ENCODE measurements around the gene B3GALNT2. TPM values are rescaled to one million over a fixed set of nuclear protein-coding genes. Genes with fewer than 3 reads are reported as not detected.
"Not testable (repeated sequence)": the region's sequence is repeated elsewhere in the genome, so short reads cannot be mapped to it uniquely, and the experiment has no call there.

B3GALNT2 gene
- polyA plus RNA-seq (2013, experiment 1 of 2; ENCODE audit: insufficient read length): 13.7 TPM
- 12.5 TPM for polyA plus RNA-seq (2013, experiment 2 of 2; ENCODE audit: insufficient read length)

DNA sequence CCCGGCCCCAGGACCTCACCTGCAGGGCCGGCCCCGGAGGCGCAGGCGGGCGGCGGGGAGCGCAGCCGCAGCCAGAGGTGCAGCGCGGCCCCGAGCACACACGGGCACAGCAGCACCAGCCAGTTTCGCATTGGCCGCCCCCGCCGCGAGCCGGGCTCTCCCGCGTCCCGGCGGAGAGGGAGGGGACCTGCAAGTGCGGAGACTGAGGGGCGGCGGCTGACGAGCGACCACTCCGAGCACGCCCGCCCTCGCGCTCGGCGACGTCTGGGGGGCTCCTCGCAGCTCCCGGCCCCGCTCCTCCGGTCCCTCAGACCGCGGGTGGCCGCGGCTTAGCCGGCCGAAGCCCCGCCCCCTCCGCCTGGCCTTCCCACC lies at the start of gene B3GALNT2:
Gene B3GALNT2 (minus strand): TSS at position 331 of the 372 bp plus-strand sequence. CDS start 200 bp downstream, at position 131.
- DNase-seq: no peak

DNA sequence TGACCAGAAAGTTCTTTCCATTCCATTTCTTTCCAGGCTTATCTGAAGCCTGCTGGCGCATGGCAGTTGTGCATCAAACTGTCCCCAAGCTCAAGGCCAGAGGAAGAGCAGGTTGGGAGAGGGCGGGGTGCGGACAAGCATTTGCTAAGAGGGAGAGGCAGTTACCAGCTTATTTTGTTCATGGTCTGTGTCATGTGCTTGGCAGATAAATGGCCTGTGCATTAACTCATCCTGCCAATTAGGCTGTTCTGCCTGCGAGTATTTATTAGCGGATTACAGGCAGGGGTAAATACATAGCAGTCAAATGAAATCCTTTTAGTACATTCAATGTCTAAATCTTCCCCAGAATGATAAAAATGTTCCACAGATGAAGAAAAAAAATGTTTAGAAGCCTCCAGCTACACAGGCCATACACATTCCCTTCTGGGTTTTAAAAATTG lies 48.9 kb upstream of the B3GALNT2 start:
- no peak for DNase-seq

GRCh38 chr1:235552146-235552716 lies 48.0 kb upstream of the B3GALNT2 start:
- DNase-seq: no peak

GRCh38 chr1:235549351-235550139 lies 45.3 kb upstream of the B3GALNT2 start:
- no peak for DNase-seq

DNA sequence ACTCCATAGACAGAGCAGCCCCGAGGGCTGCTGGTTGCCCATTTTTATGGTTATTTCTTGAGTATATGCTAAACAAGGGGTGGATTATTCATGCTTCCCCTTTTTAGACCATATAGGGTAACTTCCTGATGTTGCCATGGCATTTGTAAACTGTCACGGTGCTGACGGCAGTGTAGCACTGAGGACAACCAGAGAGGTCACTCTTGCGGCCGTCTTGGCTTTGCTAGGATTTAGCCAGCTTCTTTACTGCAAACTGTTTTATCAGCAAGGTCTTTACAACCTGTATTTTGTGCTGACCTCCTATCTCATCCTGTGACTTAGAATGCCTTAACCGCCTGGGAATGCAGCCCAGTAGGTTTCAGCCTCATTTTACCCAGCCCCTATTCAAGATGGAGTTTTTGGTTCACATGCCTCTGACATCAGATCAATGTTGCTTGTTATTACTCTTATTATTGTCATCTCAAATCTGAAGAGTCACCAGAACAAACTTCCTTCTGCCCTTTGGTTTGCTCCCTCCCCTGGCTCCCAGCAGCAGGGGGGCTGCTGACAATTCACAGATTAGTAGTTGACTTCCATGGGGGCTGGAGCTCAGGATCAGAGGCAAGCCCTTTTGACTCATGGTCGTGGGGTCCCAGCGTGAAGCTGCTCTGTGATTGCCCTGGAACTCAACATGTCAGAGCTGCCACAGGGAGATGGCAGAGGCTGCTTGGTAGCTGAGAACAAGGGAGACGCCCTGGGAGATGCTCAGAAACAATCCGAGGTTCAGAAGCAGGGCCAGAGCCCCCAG lies 42.3 kb upstream of the B3GALNT2 start:
- DNase-seq: peak; percentile 21

DNA sequence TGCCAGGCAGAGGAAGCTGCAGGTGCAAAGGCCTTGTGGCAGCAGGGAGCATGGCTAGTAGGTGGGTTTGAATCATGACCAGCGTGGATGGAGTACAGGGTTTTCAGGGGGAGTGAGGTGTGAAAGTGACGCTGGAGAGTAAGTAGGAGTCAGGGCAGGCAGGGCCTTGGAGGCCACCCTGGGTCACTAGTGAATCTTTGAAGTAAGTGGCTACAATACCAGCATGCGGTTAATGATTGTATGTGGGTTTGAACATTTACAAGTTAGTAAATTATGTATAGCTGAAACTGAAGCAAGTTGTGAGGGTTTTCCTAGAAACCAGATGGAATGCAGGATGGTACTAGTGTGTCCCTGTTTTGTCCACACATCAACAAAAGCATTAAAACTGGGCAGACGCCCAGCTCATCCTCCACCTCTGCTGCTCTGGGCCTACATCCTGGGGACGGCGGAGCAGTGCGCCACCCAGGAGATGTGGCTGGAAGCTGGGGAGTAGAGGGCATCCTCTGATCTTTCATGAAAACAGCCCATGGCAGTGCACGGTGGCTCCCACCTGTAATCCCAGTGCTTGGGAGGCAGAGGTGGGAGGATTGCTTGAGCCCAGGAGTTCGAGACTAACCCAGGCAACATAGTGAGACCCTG lies 41.2 kb upstream of the B3GALNT2 start:
- no peak for DNase-seq

DNA sequence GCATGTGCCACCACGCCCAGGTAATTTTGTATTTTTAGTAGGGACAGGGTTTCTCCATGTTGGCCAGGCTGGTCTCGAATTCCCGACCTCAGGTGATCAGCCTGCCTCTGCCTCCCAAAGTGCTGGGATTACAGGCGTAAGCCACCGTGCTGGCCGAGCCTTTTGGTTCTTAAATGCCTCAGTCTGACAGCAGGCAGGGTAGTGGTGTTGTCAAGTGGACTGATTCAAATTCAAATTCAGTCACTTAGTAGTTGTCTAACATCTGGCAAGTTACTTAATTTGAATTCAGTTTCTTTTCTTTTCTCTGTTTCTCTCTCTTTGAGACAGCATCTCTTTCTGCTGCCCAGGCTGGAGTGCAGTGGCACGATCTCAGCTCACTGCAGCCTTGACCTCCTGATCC lies 38.6 kb upstream of the B3GALNT2 start:
- not testable (repeated sequence) for DNase-seq

- DNase-seq: peak; percentile 15
These were observed 29.4 kb upstream of the B3GALNT2 start for GRCh38 chr1:235533476-235534168.

GRCh38 chr1:235532360-235532759 lies 28.1 kb upstream of the B3GALNT2 start:
- peak; percentile 93 for DNase-seq

DNA sequence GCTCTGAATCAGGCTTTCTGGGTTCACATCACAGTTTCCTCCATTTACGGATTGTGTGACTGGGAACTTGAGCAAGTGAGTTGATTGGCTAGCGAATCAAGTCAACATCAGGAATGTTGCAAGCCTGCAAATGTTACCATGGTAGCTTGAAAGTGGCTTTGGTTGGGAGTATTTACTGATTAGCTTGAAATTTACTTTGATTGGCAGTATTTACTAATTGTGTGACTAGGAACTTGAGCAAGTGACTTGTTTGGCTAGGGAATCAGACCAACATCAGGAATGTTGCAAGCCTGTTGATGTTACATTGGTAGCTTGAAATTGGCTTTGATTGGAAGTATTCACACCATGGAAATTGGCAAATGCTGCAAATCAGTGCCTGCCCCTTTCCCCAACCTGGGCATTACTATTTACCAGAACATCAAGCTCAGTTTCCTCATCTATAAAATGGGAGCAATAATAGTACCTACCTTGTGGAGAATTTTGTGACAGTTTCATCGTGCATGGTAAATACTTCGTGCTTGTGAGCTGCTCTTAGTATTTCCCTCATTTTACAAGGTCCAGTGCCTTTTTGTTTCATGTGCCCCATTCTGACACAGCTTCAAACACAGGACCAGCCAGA lies 23.1 kb upstream of the B3GALNT2 start:
- no peak for DNase-seq

GRCh38 chr1:235525314-235525713 lies 21.1 kb upstream of the B3GALNT2 start:
- DNase-seq: no peak

- DNase-seq: no peak
These were observed 12.7 kb upstream of the B3GALNT2 start for GRCh38 chr1:235516862-235517446.

- DNase-seq: no peak
These were observed 11.7 kb upstream of the B3GALNT2 start for GRCh38 chr1:235515844-235516512.

DNA sequence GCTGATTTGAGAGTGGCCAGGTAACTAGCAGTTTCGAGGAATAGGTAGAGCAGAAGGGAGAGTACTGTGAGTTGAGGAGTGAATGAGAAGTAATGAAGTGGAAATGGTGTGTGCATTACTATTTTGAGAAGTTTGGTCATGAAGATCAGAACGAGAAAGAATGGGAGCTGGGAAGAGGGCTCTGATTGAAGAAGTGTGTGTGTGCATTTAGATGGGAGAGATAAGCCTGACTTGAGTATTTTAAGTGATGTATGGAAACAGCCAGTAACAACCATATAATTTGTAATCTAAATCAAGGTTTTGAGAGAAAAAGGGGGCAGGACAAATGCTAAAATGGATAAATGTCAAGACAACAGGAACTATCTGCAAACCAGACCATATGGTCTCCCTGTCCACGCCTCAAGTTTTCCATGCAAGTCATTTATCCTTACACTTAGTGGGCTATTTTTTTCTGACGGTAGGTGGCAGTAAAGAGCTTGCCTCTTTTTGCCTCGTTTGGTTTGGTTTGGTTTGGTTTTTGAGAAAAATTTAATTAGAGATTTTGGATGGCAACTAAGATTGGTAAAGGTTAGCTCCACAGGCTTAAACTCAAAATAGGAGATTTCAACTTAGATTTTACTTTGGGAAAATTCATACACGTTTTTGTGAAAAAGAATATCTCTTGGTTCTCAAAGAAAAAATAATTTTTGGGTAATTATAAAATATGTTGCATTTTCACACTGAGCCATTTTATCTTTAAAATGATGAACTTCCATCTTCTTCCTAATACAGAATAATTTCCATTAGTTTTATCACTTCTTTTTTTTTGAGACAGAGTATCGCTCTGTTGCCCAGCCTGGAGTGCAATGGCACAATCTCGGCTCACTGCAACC lies 9.5 kb upstream of the B3GALNT2 start:
- peak; percentile 73 for DNase-seq

DNA sequence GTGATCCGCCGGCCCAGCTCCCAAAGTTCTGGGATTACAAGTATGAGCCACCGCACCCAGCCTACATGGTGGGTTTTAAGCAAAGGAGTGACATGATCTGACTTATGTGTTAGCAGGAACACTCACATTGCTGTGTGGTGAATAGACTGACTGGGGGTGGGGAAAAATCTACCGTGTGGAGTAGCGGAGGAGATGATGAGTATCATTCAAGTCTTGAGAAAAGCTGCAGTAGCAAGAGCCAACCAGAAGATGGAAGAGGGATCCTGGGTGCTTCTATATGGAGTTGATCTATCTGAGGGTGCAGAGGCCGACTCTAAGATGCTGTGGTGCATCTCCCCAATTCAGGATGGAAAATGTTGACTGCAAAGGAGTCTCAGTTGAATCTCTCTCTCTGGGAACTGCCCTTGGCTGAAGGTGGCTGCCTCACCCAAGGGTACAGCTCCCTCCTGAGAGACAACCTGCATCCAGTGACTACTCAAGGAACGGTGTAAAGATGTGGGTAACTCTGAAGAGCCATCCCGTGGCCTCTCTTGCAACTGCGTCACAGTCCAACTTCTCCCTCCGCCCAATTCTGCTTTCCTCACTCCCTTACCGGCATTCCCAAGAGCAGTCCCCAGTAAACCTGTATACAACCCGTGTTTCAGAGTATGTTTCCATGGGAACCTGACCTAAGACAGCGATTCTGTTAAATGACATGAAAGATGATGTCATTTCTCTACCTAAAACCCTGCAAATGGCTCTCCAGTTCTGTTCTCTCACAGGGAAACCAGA lies 7.4 kb upstream of the B3GALNT2 start:
- peak; percentile 67 for DNase-seq

GRCh38 chr1:235510823-235511222 lies 6.6 kb upstream of the B3GALNT2 start:
- DNase-seq: no peak

- no peak for DNase-seq
These were observed 3.4 kb upstream of the B3GALNT2 start for GRCh38 chr1:235507623-235508022.

DNA sequence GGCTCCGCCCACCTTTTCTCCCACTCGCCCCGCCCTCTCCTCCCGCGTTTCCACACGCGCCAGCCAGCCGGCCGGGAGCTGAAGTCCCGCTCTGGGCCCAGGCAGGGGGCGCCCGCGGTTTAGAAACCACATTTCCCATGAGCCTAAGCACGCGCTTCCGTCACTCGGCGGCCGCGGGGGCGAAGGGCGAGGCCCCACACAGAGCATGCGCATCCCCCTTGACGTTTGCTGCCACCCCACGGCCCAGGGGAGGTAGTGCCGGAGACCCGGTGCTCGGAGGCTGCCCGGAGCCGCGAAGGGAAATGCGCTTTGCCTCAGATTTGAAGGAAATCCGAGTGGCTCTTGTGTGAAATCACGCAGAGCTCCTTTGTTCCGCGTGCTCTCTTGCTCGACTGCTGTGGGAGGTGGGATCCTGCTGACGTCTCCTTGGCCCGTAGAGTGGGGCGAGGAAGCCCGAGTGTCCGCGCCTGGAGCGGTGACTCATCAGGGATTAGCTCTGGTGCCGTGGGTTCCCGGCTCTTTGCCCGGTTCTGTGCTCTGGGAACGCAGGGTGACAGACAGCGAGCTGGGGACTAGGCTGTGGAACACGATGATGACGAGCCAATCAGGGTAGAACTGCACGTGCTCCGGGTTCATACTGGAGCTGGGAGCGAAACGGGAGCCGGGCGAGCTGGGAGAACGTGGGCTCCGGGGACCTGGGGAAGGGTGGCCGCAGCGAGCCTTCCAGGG lies 406 bp upstream of the B3GALNT2 start:
- DNase-seq: peak; percentile 98

Data from fibroblast of skin of back (primary cell).